IMR-90 (cell line): Measurements from ENCODE around the gene CH25H. TPM values are rescaled to one million over a fixed set of nuclear protein-coding genes. Genes with fewer than 3 reads are reported as not detected.

Experiments used
- ATAC-seq: fragments of 200-7000 bp; cut with Tn5 transposase; 2 replicates; pipeline ENCODE4 v1.9.1; 2020; ENCODE audit warnings: low read depth, mild to moderate bottlenecking, moderate library complexity
- BruUV-seq: library from RNA; stranded (reverse); fragments of 400-500 nt; replicated peaks from 2 replicates; lab custom pipeline; 2021; lab: Mats Ljungman, UMichigan
- CTCF ChIA-PET: fragments of 300-600 bp; formaldehyde crosslinking; extraction: SDS; loops from one replicate; lab custom pipeline; 2021; ENCODE audit warnings: antibody characterized with exemption; lab: Yijun Ruan, JAX
- POLR2A ChIA-PET: fragments of 300-600 bp; sonication (Branson Sonifier 250); formaldehyde crosslinking; loops from one replicate; lab custom pipeline; 2022; ENCODE audit warnings: antibody characterized with exemption; ENCODE audit not compliant: unreplicated experiment; lab: Charles Lee
- DNase-seq: peaks from one replicate; pipeline ENCODE4 v3.0.0; 2013
- H2AFZ ChIP-seq: replicated peaks from 2 replicates; pipeline ENCODE3; 2013; ENCODE audit warnings: low read length, mild to moderate bottlenecking; ENCODE audit not compliant: poor library complexity
- H2AK5ac ChIP-seq: 2 replicates; pipeline ENCODE4 v1.6.1; 2013; ENCODE audit warnings: low read depth, low read length, inconsistent platforms
- H2AK9ac ChIP-seq: replicated peaks from 2 replicates; pipeline ENCODE3; 2013; ENCODE audit warnings: mild to moderate bottlenecking, low read depth, low read length, moderate library complexity; ENCODE audit not compliant: poor library complexity
- H2BK120ac ChIP-seq: 2 replicates; pipeline ENCODE4 v1.6.1; 2013; ENCODE audit warnings: low read depth, low read length, inconsistent platforms
- H2BK15ac ChIP-seq: 3 replicates; pipeline ENCODE4 v1.6.1; 2013; ENCODE audit warnings: low read depth, low read length, inconsistent platforms
- H2BK20ac ChIP-seq: 2 replicates; pipeline ENCODE4 v1.6.1; 2013; ENCODE audit warnings: low read depth, mild to moderate bottlenecking, inconsistent platforms, low read length, moderate library complexity
- H2BK5ac ChIP-seq: 2 replicates; pipeline ENCODE4 v1.6.1; 2013; ENCODE audit warnings: mild to moderate bottlenecking, low read depth, low read length, inconsistent platforms; ENCODE audit not compliant: poor library complexity, severe bottlenecking
- H3K14ac ChIP-seq: replicated peaks from 2 replicates; pipeline ENCODE4 v1.6.1; 2013; ENCODE audit warnings: low read depth, low read length, inconsistent platforms
- H3K18ac ChIP-seq: 2 replicates; pipeline ENCODE4 v1.6.1; 2013; ENCODE audit warnings: low read depth, low read length, control low read depth
- H3K23ac ChIP-seq: 2 replicates; pipeline ENCODE4 v1.6.1; 2013; ENCODE audit warnings: low read depth, low read length, inconsistent platforms
- H3K27ac ChIP-seq: 2 replicates; pipeline ENCODE4 v1.5.1; 2013; ENCODE audit warnings: mild to moderate bottlenecking, control low read depth, low read length; ENCODE audit not compliant: insufficient read depth
- H3K27me3 ChIP-seq: 2 replicates; pipeline ENCODE4 v1.6.1; 2013; ENCODE audit warnings: low read length; ENCODE audit not compliant: control insufficient read depth, insufficient read depth
- H3K36me3 ChIP-seq: 2 replicates; pipeline ENCODE4 v1.6.1; 2013; ENCODE audit warnings: low read length, mixed read lengths; ENCODE audit not compliant: control insufficient read depth, insufficient read depth
- H3K4ac ChIP-seq: 2 replicates; pipeline ENCODE4 v1.6.1; 2013; ENCODE audit warnings: low read depth, low read length, inconsistent platforms
- H3K4me1 ChIP-seq: 2 replicates; pipeline ENCODE4 v1.6.1; 2013; ENCODE audit warnings: low read length, mixed read lengths; ENCODE audit not compliant: control insufficient read depth, insufficient read depth
- H3K4me2 ChIP-seq: 2 replicates; pipeline ENCODE4 v1.6.1; 2013; ENCODE audit warnings: low read depth, mild to moderate bottlenecking, control low read depth, low read length, moderate library complexity
- H3K4me3 ChIP-seq: 2 replicates; pipeline ENCODE4 v1.5.1; 2013; ENCODE audit warnings: low read depth, mild to moderate bottlenecking, control low read depth, low read length, moderate library complexity; ENCODE audit not compliant: insufficient read depth
- H3K56ac ChIP-seq: 2 replicates; pipeline ENCODE4 v1.6.1; 2013; ENCODE audit warnings: low read length, inconsistent platforms; ENCODE audit not compliant: insufficient read depth; ENCODE audit errors: extremely low read depth
- H3K79me1 ChIP-seq, 2 experiments: 2 replicates each; pipeline ENCODE4 v1.6.1; 2013; ENCODE audit warnings: low read length in 2 of 2, inconsistent platforms in 1 of 2, low read depth in 1 of 2
- H3K9ac ChIP-seq: 2 replicates; pipeline ENCODE4 v1.6.1; 2013; ENCODE audit warnings: low read depth, low read length, control low read depth
- H3K9me1 ChIP-seq: 2 replicates; pipeline ENCODE4 v1.6.1; 2013; ENCODE audit warnings: low read length, inconsistent platforms; ENCODE audit not compliant: insufficient read depth
- H3K9me3 ChIP-seq: 2 replicates; pipeline ENCODE4 v1.6.1; 2013; ENCODE audit warnings: low read length; ENCODE audit not compliant: control insufficient read depth, insufficient read depth
- H4K20me1 ChIP-seq: 2 replicates; pipeline ENCODE4 v1.6.1; 2013; ENCODE audit warnings: low read length, inconsistent platforms; ENCODE audit not compliant: insufficient read depth
- H4K5ac ChIP-seq: 2 replicates; pipeline ENCODE4 v1.6.1; 2013; ENCODE audit warnings: mild to moderate bottlenecking, low read depth, low read length, control low read depth
- H4K8ac ChIP-seq, 2 experiments: 2 replicates each; pipeline ENCODE4 v1.6.1; 2013; ENCODE audit warnings: low read depth in 2 of 2, low read length in 2 of 2, control low read depth in 1 of 2, inconsistent platforms in 1 of 2
- H4K91ac ChIP-seq: 2 replicates; pipeline ENCODE4 v1.6.1; 2013; ENCODE audit warnings: low read depth, low read length, inconsistent platforms; ENCODE audit not compliant: insufficient read depth
- CEBPB ChIP-seq: IDR thresholded peaks from 2 replicates; pipeline ENCODE4 v1.6.1; 2012; ENCODE audit warnings: low read depth, low read length, improper control_type of control experiment
- CHD1 ChIP-seq: IDR thresholded peaks from 2 replicates; pipeline ENCODE4 v1.6.1; 2012; ENCODE audit warnings: low read depth, low read length, improper control_type of control experiment
- CTCF ChIP-seq: conservative IDR thresholded peaks from 2 replicates; pipeline ENCODE4 v1.5.1; 2012; ENCODE audit warnings: mild to moderate bottlenecking, low read depth, low read length, improper control_type of control experiment
- MAZ ChIP-seq: IDR thresholded peaks from 2 replicates; pipeline ENCODE4 v1.6.1; 2012; ENCODE audit warnings: low read depth, mild to moderate bottlenecking, low read length, improper control_type of control experiment, moderate library complexity, borderline replicate concordance
- MXI1 ChIP-seq: IDR thresholded peaks from 2 replicates; pipeline ENCODE4 v1.6.1; 2012; ENCODE audit warnings: low read depth, mild to moderate bottlenecking, low read length, moderate library complexity, borderline replicate concordance
- POLR2A ChIP-seq: IDR thresholded peaks from 2 replicates; pipeline ENCODE4 v1.6.1; 2012; ENCODE audit warnings: mild to moderate bottlenecking, low read depth, low read length
- RCOR1 ChIP-seq: IDR thresholded peaks from 2 replicates; pipeline ENCODE4 v1.6.1; 2012; ENCODE audit warnings: mild to moderate bottlenecking, low read length, improper control_type of control experiment; ENCODE audit not compliant: insufficient replicate concordance
- RFX5 ChIP-seq: IDR thresholded peaks from 2 replicates; pipeline ENCODE4 v1.8.0; 2012; ENCODE audit warnings: low read depth, mild to moderate bottlenecking, low read length, moderate library complexity
- SMC3 ChIP-seq: fragments of 150-350 bp; IDR thresholded peaks from 2 replicates; pipeline ENCODE4 v1.6.1; 2016; ENCODE audit warnings: low read depth, mild to moderate bottlenecking, antibody characterized with exemption, low read length, moderate library complexity
- dilution Hi-C: fragments of 300-500 bp; cut with HindIII; formaldehyde crosslinking; loops from one replicate; pipeline ENCODE4 v1.14.3; 2018; ENCODE audit warnings: low sequenced_read_pairs; ENCODE audit not compliant: unreplicated experiment
- in situ Hi-C: fragments of 300-500 bp; cut with MboI; formaldehyde crosslinking; loops from 3 replicates; pipeline ENCODE4 v1.14.3; 2019; ENCODE audit warnings: low sequenced_read_pairs, inconsistent platforms, mixed read lengths
- intact Hi-C: fragments of 100-400 bp; cut with micrococcal nuclease; formaldehyde crosslinking; loops from 2 replicates; pipeline ENCODE4 v1.10.0; 2022
- polyA plus RNA-seq, 3 experiments: library from polyadenylated mRNA; depleted of rRNA; stranded (reverse); fragments of >200 nt; gene quantifications; 2 replicates each; pipeline ENCODE4 v1.2.3, GENCODE V29; 2012; ENCODE audit warnings: low replicate concordance in 1 of 3
- total RNA-seq: library from RNA; depleted of rRNA; stranded (reverse); fragments of >200 nt; gene quantifications from 2 replicates; pipeline ENCODE4 v1.2.3, GENCODE V29; 2012

Gene CH25H
- total and polyA plus RNA-seq, 2 of the 4 experiments (the other 2 are of a cell fraction): 0.12 to 0.18 TPM

GRCh38 chr10:89255793-89256192, 48.7 kb upstream of the CH25H start:
- Histone ChIP-seq H2AK5ac (no peak overlapping the region), H4K91ac (no peak overlapping the region), H2AFZ (no peak overlapping the region), H3K14ac (no peak overlapping the region), H3K9me1 (no peaks in the 10 kb centered on the region), H4K5ac (no peak overlapping the region), H3K4me3 (no peak overlapping the region), H3K9me3 (peaks cover 3% of the 10 kb centered on the region; the same call in 1 of the 2 replicates), H3K27me3 (peaks cover 2% of the 10 kb centered on the region; the same call in 1 of the 2 replicates), H2BK20ac (no peak overlapping the region), H2BK15ac (no peak overlapping the region), H4K8ac (no peak overlapping the region), H3K4ac (no peak overlapping the region), H2BK120ac (no peak overlapping the region), H3K79me1 (peaks cover 3 to 5% of the 10 kb centered on the region in 2 experiments; a peak in 2 of 4 replicates), H3K36me3 (no peaks in the 10 kb centered on the region), H3K9ac (no peak overlapping the region), H3K56ac (no peak overlapping the region), H3K23ac (no peak overlapping the region), H3K4me1 (peaks cover 3% of the 10 kb centered on the region), H3K27ac (no peak overlapping the region), H2AK9ac (no peak overlapping the region), H2BK5ac (no peak overlapping the region), H3K18ac (no peak overlapping the region), H3K4me2 (no peak overlapping the region), H4K20me1 (no peaks in the 10 kb centered on the region)
- no peak for ATAC-seq
- no TSS peak for BruUV-seq
- intact Hi-C loops: no loop called here
- TF ChIP-seq RFX5 (no peak), POLR2A (no peak), RCOR1 (no peak), SMC3 (no peak), CEBPB (no peak), MXI1 (no peak), CHD1 (no peak), CTCF (no peak), MAZ (no peak)
- ChIA-PET POLR2A (no interaction called here), CTCF (interaction anchor here (0.9 kb wide), 1 partner anchor 113 kb away, joined by 3 read pairs; no protein-coding TSS in a partner anchor)
- DNase-seq: no peak
- dilution Hi-C loops: no loop called here
- in situ Hi-C loops: loop anchor here (5.0 kb wide), 1 partner anchor 302 kb away; no protein-coding TSS in a partner anchor
